MCF 10A (cell line): ENCODE measurements around the gene POLR2H. TPM values are rescaled to one million over a fixed set of nuclear protein-coding genes. Genes with fewer than 3 reads are reported as not detected.

ENCODE experiments used
- BruUV-seq: library from RNA; stranded (reverse); fragments of 400-500 nt; replicated peaks from 2 replicates; lab custom pipeline; 2021; lab: Mats Ljungman, UMichigan
- CTCF ChIA-PET: fragments of 300-600 bp; sonication (Branson Sonifier 250); formaldehyde crosslinking; extraction: SDS; loops from one replicate; lab custom pipeline; 2021; ENCODE audit warnings: antibody characterized with exemption, inconsistent platforms; lab: Yijun Ruan, JAX
- POLR2A ChIA-PET: fragments of 300-600, 350-650 bp; sonication (Branson Sonifier 250); formaldehyde crosslinking; extraction: SDS; loops from one replicate; lab custom pipeline; 2020; ENCODE audit warnings: antibody characterized with exemption, inconsistent platforms; lab: Yijun Ruan, JAX
- DNase-seq: peaks from one replicate; pipeline ENCODE4 v3.0.0-alpha.2; 2018; ENCODE audit not compliant: unreplicated experiment
- H3K27ac Mint-ChIP-seq: one replicate; pipeline ENCODE4 v1.8.0; 2022; ENCODE audit warnings: mild to moderate bottlenecking, low read depth, mixed read lengths; ENCODE audit not compliant: unreplicated experiment
- H3K27me3 Mint-ChIP-seq: one replicate; pipeline ENCODE4 v1.8.0; 2022; ENCODE audit warnings: mixed read lengths; ENCODE audit not compliant: insufficient read depth, unreplicated experiment
- H3K36me3 Mint-ChIP-seq: one replicate; pipeline ENCODE4 v1.8.0; 2022; ENCODE audit warnings: mild to moderate bottlenecking, moderate library complexity, mixed read lengths; ENCODE audit not compliant: insufficient read depth, unreplicated experiment
- H3K4me1 Mint-ChIP-seq: one replicate; pipeline ENCODE4 v1.8.0; 2022; ENCODE audit warnings: mixed read lengths; ENCODE audit not compliant: insufficient read depth, unreplicated experiment
- H3K4me3 Mint-ChIP-seq: one replicate; pipeline ENCODE4 v1.8.0; 2022; ENCODE audit warnings: mild to moderate bottlenecking, moderate library complexity, mixed read lengths; ENCODE audit not compliant: unreplicated experiment
- H3K9me3 Mint-ChIP-seq: one replicate; pipeline ENCODE4 v1.8.0; 2022; ENCODE audit warnings: mixed read lengths; ENCODE audit not compliant: unreplicated experiment
- intact Hi-C: fragments of 100-400 bp; cut with micrococcal nuclease; formaldehyde crosslinking; loops from 2 replicates; pipeline ENCODE4 v1.14.1; 2022
- total RNA-seq: library from RNA; stranded (reverse); gene quantifications from 2 replicates; pipeline ENCODE4 v1.2.3, GENCODE V29; 2022
- TF ChIP-seq, protein P1 (sequence below): fragments of 200-600 bp; IDR thresholded peaks from one replicate; pipeline ENCODE4 v1.8.0; 2022; ENCODE audit warnings: antibody characterized with exemption, mild to moderate bottlenecking; ENCODE audit not compliant: unreplicated experiment

Gene POLR2H
- total RNA-seq, 1 experiment from 2014 or later, result 91.5 TPM

DNA sequence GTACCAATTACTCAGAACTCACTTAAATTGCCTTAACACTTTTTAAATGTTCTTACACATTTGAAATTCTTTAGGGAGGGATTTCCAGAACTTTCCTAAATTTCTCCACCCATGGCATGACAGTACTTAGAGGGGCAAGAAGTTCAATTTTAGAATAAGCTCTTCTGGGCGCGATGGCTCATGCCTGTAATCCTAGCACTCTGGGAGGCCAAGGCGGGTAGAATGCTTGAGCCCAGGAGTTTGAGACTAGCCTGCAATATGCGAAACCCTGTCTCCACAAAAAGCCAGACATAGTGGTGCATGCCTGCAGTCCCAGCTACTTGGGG lies 13.5 kb upstream of the POLR2H start:
- peaks cover 7% of the 10 kb centered on the region for H3K4me1 Mint-ChIP-seq
- no peaks in the 10 kb centered on the region for H3K27me3 Mint-ChIP-seq
- H3K27ac Mint-ChIP-seq, result no peak overlapping the region
- CTCF ChIA-PET, result interaction anchor here (0.7 to 1.1 kb wide), 3 partner anchors 9 to 152 kb away, joined by 3 read pairs; no protein-coding TSS in a partner anchor
- H3K36me3 Mint-ChIP-seq, result peaks cover 36% of the 10 kb centered on the region
- TF ChIP-seq, protein P1, sequence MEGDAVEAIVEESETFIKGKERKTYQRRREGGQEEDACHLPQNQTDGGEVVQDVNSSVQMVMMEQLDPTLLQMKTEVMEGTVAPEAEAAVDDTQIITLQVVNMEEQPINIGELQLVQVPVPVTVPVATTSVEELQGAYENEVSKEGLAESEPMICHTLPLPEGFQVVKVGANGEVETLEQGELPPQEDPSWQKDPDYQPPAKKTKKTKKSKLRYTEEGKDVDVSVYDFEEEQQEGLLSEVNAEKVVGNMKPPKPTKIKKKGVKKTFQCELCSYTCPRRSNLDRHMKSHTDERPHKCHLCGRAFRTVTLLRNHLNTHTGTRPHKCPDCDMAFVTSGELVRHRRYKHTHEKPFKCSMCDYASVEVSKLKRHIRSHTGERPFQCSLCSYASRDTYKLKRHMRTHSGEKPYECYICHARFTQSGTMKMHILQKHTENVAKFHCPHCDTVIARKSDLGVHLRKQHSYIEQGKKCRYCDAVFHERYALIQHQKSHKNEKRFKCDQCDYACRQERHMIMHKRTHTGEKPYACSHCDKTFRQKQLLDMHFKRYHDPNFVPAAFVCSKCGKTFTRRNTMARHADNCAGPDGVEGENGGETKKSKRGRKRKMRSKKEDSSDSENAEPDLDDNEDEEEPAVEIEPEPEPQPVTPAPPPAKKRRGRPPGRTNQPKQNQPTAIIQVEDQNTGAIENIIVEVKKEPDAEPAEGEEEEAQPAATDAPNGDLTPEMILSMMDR, result no peak
- H3K4me3 Mint-ChIP-seq, result no peak overlapping the region
- intact Hi-C loops, result no loop called here
- POLR2A ChIA-PET, result interaction anchor here (1.2 to 2.0 kb wide), 3 partner anchors 10 to 14 kb away, joined by 3 to 6 read pairs (median 4); partner anchors contain the start of gene FAM131A
- H3K9me3 Mint-ChIP-seq, result no peaks in the 10 kb centered on the region
- BruUV-seq, result no TSS peak
- DNase-seq, result no peak

- peaks cover 27% of the 10 kb centered on the region for H3K36me3 Mint-ChIP-seq
- TF ChIP-seq, protein P1, result no peak
- H3K9me3 Mint-ChIP-seq, result no peaks in the 10 kb centered on the region
- intact Hi-C loops, result no loop called here
- CTCF ChIA-PET, result no interaction called here
- H3K27me3 Mint-ChIP-seq, result no peaks in the 10 kb centered on the region
- no peak for DNase-seq
- POLR2A ChIA-PET, result no interaction called here
- no peak overlapping the region for H3K27ac Mint-ChIP-seq
- no TSS peak for BruUV-seq
- no peak overlapping the region for H3K4me3 Mint-ChIP-seq
- peaks cover 7% of the 10 kb centered on the region for H3K4me1 Mint-ChIP-seq
Observed at GRCh38 chr3:184349563-184350470, 11.7 kb upstream of the POLR2H start.

GRCh38 chr3:184350618-184351017 lies 10.9 kb upstream of the POLR2H start:
- H3K27ac Mint-ChIP-seq, result no peak overlapping the region
- CTCF ChIA-PET, result interaction anchor here (1.6 kb wide), 1 partner anchor 11 kb away, joined by 4 read pairs; the partner anchor contains the start of genes CLCN2 and POLR2H
- DNase-seq, result no peak
- POLR2A ChIA-PET, result interaction anchor here (0.8 kb wide), 1 partner anchor 11 kb away, joined by 3 read pairs; the partner anchor contains the start of genes CLCN2 and POLR2H
- TF ChIP-seq, protein P1, result no peak
- H3K4me1 Mint-ChIP-seq, result peaks cover 4% of the 10 kb centered on the region
- H3K36me3 Mint-ChIP-seq, result peaks cover 23% of the 10 kb centered on the region
- no peaks in the 10 kb centered on the region for H3K9me3 Mint-ChIP-seq
- BruUV-seq, result no TSS peak
- no peaks in the 10 kb centered on the region for H3K27me3 Mint-ChIP-seq
- intact Hi-C loops, result no loop called here
- no peak overlapping the region for H3K4me3 Mint-ChIP-seq

DNA sequence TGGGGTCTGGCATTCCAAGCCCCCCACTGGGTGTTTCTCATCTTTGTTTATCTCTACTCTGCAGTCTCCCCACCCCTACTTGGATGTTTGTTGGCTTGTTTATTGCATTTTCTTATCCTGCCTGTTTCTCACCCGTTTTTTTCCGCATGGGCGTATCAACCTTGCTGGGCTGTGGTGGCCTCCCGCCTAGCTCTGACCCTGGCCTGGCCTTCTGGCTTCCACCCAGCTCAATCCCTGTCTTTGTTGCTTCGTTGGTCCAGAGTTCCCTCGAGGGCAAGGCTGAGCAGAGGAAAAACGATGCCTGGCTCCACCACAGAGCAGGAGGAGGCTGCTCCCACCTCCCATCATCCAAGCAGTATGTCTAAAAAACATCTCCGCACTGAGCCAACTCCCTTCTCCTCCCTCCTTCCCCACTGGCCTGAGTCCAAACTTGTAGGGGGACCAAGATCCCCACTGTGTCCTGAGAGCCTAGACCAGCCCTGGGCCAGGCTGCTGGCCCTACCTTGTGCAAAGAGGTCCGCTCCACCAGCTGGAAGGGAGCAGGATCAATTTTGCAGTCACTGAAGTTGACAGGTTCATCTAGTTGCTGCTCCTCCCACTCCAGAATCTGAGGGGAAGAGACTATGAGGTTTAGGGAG lies 9.9 kb upstream of the POLR2H start:
- H3K9me3 Mint-ChIP-seq, result no peaks in the 10 kb centered on the region
- DNase-seq, result no peak
- ChIA-PET CTCF (interaction anchor here (0.7 to 1.6 kb wide), 3 partner anchors 10 to 1300 kb away, joined by 3 to 4 read pairs (median 3); partner anchors contain the start of genes CLCN2 and POLR2H), POLR2A (interaction anchor here (0.8 kb wide), 1 partner anchor 10 kb away, joined by 3 read pairs; the partner anchor contains the start of genes CLCN2 and POLR2H)
- no peak overlapping the region for H3K4me3 Mint-ChIP-seq
- H3K4me1 Mint-ChIP-seq, result no peaks in the 10 kb centered on the region
- intact Hi-C loops, result no loop called here
- H3K27ac Mint-ChIP-seq, result no peak overlapping the region
- H3K36me3 Mint-ChIP-seq, result peaks cover 15% of the 10 kb centered on the region
- no TSS peak for BruUV-seq
- TF ChIP-seq, protein P1, result no peak
- no peaks in the 10 kb centered on the region for H3K27me3 Mint-ChIP-seq
